GM12873 (cell line): ENCODE measurements around the gene TUBD1.

Experiments
- TF ChIP-seq, protein P1 (sequence below): IDR thresholded peaks from 2 replicates; pipeline ENCODE4 v1.5.1; 2012; ENCODE audit warnings: low read depth, mild to moderate bottlenecking, moderate library complexity, low read length, control low read depth; ENCODE audit not compliant: insufficient read depth; ENCODE audit errors: missing control alignments

TUBD1 gene

DNA sequence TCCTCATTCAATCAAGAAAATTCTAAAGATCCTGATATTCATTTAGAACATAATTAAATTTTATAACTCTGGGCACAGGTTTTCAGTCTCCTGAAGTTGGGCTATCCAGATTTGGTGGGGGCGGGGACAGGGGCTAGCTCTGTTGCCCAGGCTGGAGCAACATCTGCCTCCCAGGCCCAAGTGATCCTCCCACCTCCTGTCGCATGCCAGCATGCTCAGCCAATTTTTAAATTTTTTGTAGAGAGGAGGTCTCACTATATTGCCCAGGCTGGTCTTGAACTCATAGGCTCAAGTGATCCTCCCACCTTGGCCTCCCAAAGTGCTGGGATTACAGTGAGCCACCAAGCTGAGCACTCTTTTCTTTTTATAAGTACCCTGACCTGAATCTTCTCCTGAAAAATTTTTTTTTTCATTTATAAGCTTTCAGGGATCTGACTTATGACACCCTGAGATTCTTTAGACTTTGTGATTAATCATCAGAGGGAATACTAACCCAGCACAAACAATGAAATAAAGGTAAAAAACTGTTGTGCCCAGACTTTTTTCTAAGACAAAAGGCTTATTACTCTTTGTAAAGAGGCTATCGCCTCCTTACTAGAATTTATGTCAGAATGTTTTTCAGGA, 62.6 kb downstream of the TUBD1 start:
- TF ChIP-seq, protein P1, sequence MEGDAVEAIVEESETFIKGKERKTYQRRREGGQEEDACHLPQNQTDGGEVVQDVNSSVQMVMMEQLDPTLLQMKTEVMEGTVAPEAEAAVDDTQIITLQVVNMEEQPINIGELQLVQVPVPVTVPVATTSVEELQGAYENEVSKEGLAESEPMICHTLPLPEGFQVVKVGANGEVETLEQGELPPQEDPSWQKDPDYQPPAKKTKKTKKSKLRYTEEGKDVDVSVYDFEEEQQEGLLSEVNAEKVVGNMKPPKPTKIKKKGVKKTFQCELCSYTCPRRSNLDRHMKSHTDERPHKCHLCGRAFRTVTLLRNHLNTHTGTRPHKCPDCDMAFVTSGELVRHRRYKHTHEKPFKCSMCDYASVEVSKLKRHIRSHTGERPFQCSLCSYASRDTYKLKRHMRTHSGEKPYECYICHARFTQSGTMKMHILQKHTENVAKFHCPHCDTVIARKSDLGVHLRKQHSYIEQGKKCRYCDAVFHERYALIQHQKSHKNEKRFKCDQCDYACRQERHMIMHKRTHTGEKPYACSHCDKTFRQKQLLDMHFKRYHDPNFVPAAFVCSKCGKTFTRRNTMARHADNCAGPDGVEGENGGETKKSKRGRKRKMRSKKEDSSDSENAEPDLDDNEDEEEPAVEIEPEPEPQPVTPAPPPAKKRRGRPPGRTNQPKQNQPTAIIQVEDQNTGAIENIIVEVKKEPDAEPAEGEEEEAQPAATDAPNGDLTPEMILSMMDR: no peak

DNA sequence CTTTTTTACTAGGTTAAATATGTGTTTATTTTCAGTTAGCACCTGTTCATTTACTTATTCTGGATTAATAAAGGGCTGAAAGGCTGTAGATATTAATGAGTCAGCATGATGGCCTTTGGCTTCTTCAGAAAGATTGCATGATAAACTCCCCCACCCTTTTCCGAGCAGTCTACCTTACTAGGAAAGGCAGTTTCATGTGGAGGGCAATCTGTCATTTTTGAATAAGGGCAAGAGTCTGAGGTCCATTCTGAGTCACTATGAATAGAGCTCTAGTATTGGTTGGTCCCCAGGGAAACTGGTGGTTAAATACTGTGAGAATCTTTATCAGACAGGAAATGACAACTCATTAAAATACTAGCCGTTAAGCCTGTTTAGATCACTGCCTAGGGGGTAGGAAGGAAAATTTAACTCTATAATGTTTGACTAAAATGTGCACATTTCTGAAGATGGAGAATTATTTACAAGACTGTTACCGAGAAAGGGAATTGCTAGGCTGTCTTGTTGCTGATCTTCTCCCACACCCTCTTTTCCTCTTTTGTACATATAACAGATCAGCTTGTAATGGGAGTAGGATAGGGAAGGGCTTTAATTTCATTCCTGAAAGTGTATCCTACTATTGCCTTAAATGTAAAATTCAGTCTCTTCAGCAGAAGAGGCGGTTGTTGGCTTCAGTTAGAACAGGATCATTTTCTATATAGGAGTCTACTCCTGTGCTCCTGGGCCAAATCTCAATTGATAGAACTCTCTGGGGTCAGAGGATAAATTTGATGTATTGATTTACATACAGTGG, 63.3 kb downstream of the TUBD1 start:
- TF ChIP-seq, protein P1: no peak

DNA sequence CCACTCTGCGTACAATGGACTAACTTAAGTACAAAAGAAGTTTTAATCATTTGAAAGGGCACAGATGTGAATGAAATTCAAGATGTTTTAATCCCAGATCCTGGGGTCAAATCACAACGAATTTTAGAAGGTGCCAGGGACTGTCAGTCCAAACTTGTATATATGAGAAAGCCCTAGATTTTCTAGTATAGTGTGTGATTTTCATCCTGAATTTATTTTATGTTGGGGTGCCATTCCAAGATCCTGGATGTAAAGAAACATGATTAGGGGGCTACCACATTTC, 64.3 kb downstream of the TUBD1 start:
- TF ChIP-seq, protein P1: no peak

DNA sequence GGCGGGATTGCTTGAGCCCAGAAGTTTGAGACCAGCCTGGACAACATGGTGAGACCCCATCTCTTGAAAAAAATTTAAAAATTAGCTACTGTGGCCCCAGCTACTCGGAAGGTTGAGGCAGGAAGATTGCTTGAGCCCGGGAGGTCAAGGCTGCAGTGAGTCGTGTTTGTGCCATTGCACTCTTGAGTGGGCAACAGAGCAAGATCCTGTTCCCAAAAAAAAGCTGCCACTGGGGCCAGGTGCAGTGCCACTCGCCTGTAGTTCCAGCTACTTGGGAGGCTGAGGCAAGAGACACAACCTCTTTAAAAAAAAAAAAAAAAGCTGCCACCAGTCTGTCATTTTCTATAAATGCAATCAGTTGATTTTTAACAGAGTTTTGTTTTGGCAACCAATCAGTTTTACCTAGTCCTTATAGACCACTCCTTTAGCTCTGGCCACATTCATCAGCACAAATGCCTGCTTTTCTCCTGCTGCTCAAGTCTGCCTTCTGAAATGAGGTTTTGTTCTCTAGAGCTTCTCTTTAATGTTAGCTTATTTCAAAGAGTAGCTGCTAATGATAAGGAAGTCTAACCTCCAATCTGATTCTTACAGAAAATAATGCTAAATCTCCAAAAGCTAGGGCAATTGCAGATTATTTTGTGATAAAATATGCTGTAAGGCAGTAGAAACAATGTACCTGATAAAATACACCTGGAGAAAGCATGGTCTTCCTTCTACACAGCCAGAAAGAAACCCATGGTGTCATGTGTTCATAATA, 64.8 kb downstream of the TUBD1 start:
- TF ChIP-seq, protein P1: no peak

DNA sequence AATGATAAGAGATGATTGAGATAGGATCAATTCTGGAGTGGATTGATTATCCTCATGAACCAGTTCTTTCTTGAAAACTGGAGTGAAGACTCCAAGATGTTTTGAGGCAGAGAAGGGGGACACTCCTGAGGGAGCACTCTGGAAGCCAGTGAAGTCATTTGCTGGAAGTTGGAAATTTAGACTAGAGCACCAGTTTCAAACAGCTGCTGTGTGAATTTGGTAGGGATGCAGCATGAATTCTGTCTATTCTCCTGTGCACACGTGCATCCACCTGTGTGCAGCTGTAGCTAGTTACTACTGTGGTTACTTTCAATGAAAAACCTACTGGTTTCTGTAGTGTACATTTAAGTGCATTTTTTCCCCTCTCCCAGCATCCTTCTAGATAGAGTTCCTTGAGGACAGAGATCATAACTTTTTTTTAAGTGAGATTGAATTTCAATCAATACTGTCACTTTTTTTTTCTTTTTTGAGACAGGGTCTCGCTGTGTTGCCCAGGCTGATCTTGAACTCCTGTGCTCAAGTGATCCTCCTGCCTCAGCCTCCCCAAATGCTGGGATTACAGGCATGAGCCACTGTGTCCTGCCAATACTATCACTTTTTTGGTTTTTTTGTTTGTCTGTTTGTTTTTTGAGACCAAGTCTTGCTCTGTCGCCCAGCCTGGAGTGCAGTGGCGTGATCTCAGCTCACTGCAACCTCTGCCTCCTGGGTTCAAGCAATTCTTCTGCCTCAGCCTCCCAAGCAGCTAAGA, 65.9 kb downstream of the TUBD1 start:
- TF ChIP-seq, protein P1: no peak

DNA sequence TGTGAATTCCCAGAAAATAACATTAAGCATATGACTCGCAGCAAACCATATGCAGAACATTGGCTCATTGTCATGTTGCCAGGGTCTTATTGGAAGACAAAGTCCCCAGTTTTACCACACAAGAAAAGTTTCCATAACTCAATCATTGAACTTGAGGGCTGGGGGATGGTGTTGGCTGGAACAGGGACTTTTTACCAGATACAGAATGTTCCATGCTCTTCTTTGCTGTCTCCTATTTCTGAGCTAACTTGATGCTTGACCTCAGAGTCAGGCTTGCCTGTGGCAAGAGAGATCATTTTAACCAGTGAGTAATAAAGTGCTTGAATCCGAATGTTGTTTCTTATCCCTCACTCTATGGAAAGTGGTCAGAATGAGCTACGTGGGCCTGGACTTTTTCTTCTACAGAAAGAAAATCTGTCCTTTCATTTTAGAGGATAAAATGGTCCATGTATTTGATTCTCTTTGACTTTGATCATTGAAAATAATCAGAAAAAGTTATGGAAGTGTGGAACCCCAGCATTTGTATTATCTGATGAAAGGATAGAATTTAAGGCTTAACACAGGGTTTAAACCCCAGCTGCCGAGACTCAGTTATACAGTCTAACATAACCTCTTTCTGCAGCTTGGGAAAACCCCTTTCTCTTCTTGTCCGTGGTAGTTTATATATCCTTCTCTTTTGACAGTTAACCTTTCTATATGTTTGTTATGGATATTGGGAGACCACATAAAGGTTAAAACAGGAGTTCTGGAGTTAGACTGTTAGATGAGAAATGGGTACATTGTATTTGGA, 67.0 kb downstream of the TUBD1 start:
- TF ChIP-seq, protein P1: no peak
